Trophoblast cell (in vitro differentiated cells and primary cell): Measurements from ENCODE around the gene GBE1.

Experiments
- DNase-seq, 2 donors: peaks; one replicate each; pipeline ENCODE4 v3.0.0-alpha.2; 2016
- H2AFZ ChIP-seq: 2 replicates; pipeline ENCODE4 v1.6.1; 2013; ENCODE audit warnings: low read length, moderate library complexity, mild to moderate bottlenecking; ENCODE audit not compliant: insufficient read depth, poor library complexity
- H2AK5ac ChIP-seq: 2 replicates; pipeline ENCODE4 v1.6.1; 2013; ENCODE audit warnings: mild to moderate bottlenecking, low read length
- H2BK120ac ChIP-seq: 2 replicates; pipeline ENCODE4 v1.6.1; 2013; ENCODE audit warnings: low read length, mild to moderate bottlenecking, moderate library complexity; ENCODE audit not compliant: insufficient read depth, poor library complexity
- H2BK12ac ChIP-seq: 2 replicates; pipeline ENCODE4 v1.6.1; 2013; ENCODE audit warnings: mild to moderate bottlenecking, low read length, moderate library complexity
- H2BK5ac ChIP-seq: 2 replicates; pipeline ENCODE4 v1.6.1; 2013; ENCODE audit warnings: low read length, low read depth, moderate library complexity, mild to moderate bottlenecking; ENCODE audit not compliant: poor library complexity
- H3K14ac ChIP-seq: 2 replicates; pipeline ENCODE4 v1.6.1; 2013; ENCODE audit warnings: mild to moderate bottlenecking, low read length
- H3K18ac ChIP-seq: 2 replicates; pipeline ENCODE4 v1.6.1; 2013; ENCODE audit warnings: mild to moderate bottlenecking, low read length
- H3K23ac ChIP-seq: 2 replicates; pipeline ENCODE4 v1.6.1; 2013; ENCODE audit warnings: low read length
- H3K27ac ChIP-seq: 2 replicates; pipeline ENCODE4 v1.5.1; 2013; ENCODE audit warnings: low read depth, mild to moderate bottlenecking, inconsistent platforms, low read length, moderate library complexity
- H3K27me3 ChIP-seq: 2 replicates; pipeline ENCODE4 v1.6.1; 2013; ENCODE audit warnings: inconsistent platforms, mild to moderate bottlenecking, low read length, moderate library complexity; ENCODE audit not compliant: insufficient read depth
- H3K36me3 ChIP-seq, 2 experiments: 1 replicate in 1 of 2; 2 replicates in 1 of 2; pipeline ENCODE4 v1.6.1; 2013; ENCODE audit warnings: low read length in 2 of 2, mild to moderate bottlenecking in 2 of 2, moderate library complexity in 1 of 2; ENCODE audit not compliant: insufficient read depth in 2 of 2, control insufficient read depth in 1 of 2
- H3K4ac ChIP-seq: 2 replicates; pipeline ENCODE4 v1.6.1; 2013; ENCODE audit warnings: low read depth, mild to moderate bottlenecking, low read length, moderate library complexity
- H3K4me1 ChIP-seq, 2 experiments: 1 replicate in 1 of 2; 2 replicates in 1 of 2; pipeline ENCODE4 v1.6.1; 2013; ENCODE audit warnings: low read length in 2 of 2, mild to moderate bottlenecking in 2 of 2, moderate library complexity in 1 of 2; ENCODE audit not compliant: insufficient read depth in 2 of 2, control insufficient read depth in 1 of 2
- H3K4me2 ChIP-seq: 2 replicates; pipeline ENCODE4 v1.6.1; 2013; ENCODE audit warnings: inconsistent platforms, mild to moderate bottlenecking, low read length, moderate library complexity
- H3K4me3 ChIP-seq: 2 replicates; pipeline ENCODE4 v1.5.1; 2013; ENCODE audit warnings: mild to moderate bottlenecking, low read depth, low read length, inconsistent platforms
- H3K79me1 ChIP-seq: one replicate; pipeline ENCODE4 v1.6.1; 2013; ENCODE audit warnings: low read length
- H3K79me2 ChIP-seq: 2 replicates; pipeline ENCODE4 v1.6.1; 2013; ENCODE audit warnings: low read length, mild to moderate bottlenecking; ENCODE audit not compliant: control insufficient read depth, insufficient read depth, poor library complexity
- H3K9ac ChIP-seq: 2 replicates; pipeline ENCODE4 v1.6.1; 2013; ENCODE audit warnings: mild to moderate bottlenecking, low read length
- H3K9me3 ChIP-seq: 2 replicates; pipeline ENCODE4 v1.6.1; 2013; ENCODE audit warnings: low read depth, mild to moderate bottlenecking, control low read depth, inconsistent platforms, low read length; ENCODE audit not compliant: insufficient read depth
- H4K12ac ChIP-seq: 2 replicates; pipeline ENCODE4 v1.6.1; 2013; ENCODE audit warnings: low read depth, mild to moderate bottlenecking, low read length, moderate library complexity
- H4K8ac ChIP-seq: 2 replicates; pipeline ENCODE4 v1.6.1; 2013; ENCODE audit warnings: low read depth, mild to moderate bottlenecking, low read length, moderate library complexity
- H4K91ac ChIP-seq: one replicate; pipeline ENCODE4 v1.6.1; 2013; ENCODE audit warnings: low read depth, mild to moderate bottlenecking, low read length, moderate library complexity
- WGBS: extraction: QIAGEN DNeasy Blood & Tissue Kit; methylation state at CpG from one replicate; pipeline ENCODE4 v1.1.7; 2013; ENCODE audit warnings: missing lambda C conversion rate; ENCODE audit not compliant: insufficient read length, insufficient coverage; ENCODE audit errors: extremely low coverage; 5-methylcytosine and 5-hydroxymethylcytosine counted together

The GBE1 gene

GRCh38 chr3:81732642-81733041, 28.8 kb downstream of the GBE1 start:
- Histone ChIP-seq H2AK5ac (no peak overlapping the region), H3K9ac (no peak overlapping the region), H3K27me3 (no peaks in the 10 kb centered on the region), H3K4me3 (no peak overlapping the region), H4K8ac (no peak overlapping the region), H3K9me3 (no peaks in the 10 kb centered on the region), H2AFZ (no peak overlapping the region), H2BK120ac (no peak overlapping the region), H2BK5ac (no peak overlapping the region), H3K36me3 (no peaks in the 10 kb centered on the region), H3K79me2 (no peaks in the 10 kb centered on the region), H3K4me1 (no peaks in the 10 kb centered on the region), H3K27ac (no peak overlapping the region), H3K18ac (no peak overlapping the region), H4K91ac (no peak overlapping the region), H4K12ac (no peak overlapping the region), H3K23ac (no peak overlapping the region), H2BK12ac (no peak overlapping the region), H3K14ac (no peak overlapping the region), H3K79me1 (no peaks in the 10 kb centered on the region), H3K4me2 (no peak overlapping the region), H3K4ac (no peak overlapping the region)
- no peak for DNase-seq
- whole genome bisulfite sequencing = no CpG with 5 or more reads among the region's 4 CpGs

DNA sequence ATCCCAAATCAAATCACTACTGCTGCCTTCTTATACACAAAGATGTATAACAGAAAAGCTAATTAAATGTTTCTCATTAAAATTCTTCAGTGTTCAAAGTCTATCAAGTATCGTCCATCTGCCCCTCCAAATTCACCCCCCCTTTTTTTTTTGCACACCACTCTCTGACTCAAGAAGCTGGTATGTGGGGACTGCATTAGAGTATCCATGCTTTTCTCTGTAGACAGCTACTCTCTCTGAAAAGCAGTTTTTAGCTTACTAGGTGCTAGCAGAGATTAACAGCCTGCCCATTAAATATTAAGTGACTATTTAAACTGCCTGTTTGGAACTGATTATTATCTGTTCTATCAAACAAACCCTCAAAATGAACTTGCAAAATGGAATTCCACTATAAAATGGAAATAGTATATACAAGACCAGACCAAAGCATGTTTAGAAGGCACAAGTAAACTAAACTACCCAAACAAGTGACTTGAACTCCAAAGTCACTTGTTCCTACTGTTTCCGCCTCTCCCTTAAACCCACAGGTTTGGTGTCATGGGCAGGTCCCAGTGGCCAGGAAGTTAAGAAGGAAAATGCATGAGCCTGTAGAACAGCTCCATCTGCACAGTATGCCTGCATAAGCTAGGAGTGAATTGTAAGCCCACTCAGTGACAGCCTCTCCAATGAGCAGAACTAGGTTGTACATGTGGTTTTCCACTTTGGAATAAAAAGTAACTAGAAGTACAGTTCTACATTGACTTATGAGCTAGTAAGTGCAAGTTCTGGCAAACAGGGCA, 32.5 kb downstream of the GBE1 start:
- Histone ChIP-seq H3K14ac (no peak overlapping the region), H3K27me3 (no peaks in the 10 kb centered on the region), H2BK120ac (no peak overlapping the region), H2BK5ac (no peak overlapping the region), H4K8ac (no peak overlapping the region), H2AK5ac (no peak overlapping the region), H3K18ac (no peak overlapping the region), H3K4me1 (no peaks in the 10 kb centered on the region), H3K9ac (no peak overlapping the region), H3K79me1 (no peaks in the 10 kb centered on the region), H3K36me3 (no peaks in the 10 kb centered on the region), H3K4me3 (no peak overlapping the region), H2BK12ac (no peak overlapping the region), H3K79me2 (no peaks in the 10 kb centered on the region), H3K4me2 (no peak overlapping the region), H3K4ac (no peak overlapping the region), H3K27ac (no peak overlapping the region), H3K9me3 (no peaks in the 10 kb centered on the region), H3K23ac (no peak overlapping the region), H4K12ac (no peak overlapping the region), H2AFZ (no peak overlapping the region), H4K91ac (no peak overlapping the region)
- WGBS = no CpG with 5 or more reads among the region's 2 CpGs
- no peak for DNase-seq

DNA sequence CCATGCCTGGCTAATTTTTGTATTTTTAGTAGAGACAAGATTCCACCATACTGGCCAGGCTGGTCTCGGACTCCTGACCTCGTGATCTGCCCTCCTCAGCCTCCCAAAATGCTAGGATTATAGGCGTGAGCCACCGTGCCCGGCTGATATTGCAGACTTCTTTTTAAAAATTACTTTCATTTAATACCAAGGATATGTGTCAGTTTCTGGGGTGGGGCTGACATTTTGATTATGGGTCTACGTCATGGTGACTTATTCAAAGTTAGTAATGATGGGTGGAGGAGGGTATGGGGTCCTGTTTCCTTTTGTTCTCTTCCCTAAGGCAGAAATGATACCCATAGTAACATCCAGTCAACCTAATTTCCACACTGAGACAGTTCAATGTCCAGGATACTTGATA, 34.7 kb downstream of the GBE1 start:
- no peak overlapping the region for H4K12ac ChIP-seq
- H3K79me2 ChIP-seq = no peaks in the 10 kb centered on the region
- no peaks in the 10 kb centered on the region for H3K36me3 ChIP-seq
- H3K9ac ChIP-seq = no peak overlapping the region
- H2BK5ac ChIP-seq = no peak overlapping the region
- no peaks in the 10 kb centered on the region for H3K79me1 ChIP-seq
- H3K4ac ChIP-seq = no peak overlapping the region
- H3K23ac ChIP-seq = no peak overlapping the region
- no peak overlapping the region for H3K4me3 ChIP-seq
- no peak overlapping the region for H4K91ac ChIP-seq
- H3K18ac ChIP-seq = no peak overlapping the region
- H2AK5ac ChIP-seq = no peak overlapping the region
- DNase-seq = no peak
- no CpG with 5 or more reads among the region's 6 CpGs for WGBS
- H2AFZ ChIP-seq = no peak overlapping the region
- no peaks in the 10 kb centered on the region for H3K27me3 ChIP-seq
- no peak overlapping the region for H2BK12ac ChIP-seq
- no peaks in the 10 kb centered on the region for H3K4me1 ChIP-seq
- H2BK120ac ChIP-seq = no peak overlapping the region
- H3K9me3 ChIP-seq = no peaks in the 10 kb centered on the region
- H3K14ac ChIP-seq = no peak overlapping the region
- no peak overlapping the region for H3K27ac ChIP-seq
- H3K4me2 ChIP-seq = no peak overlapping the region
- H4K8ac ChIP-seq = no peak overlapping the region

- no peak overlapping the region for H2BK12ac ChIP-seq
- H3K4me3 ChIP-seq = no peak overlapping the region
- no peak overlapping the region for H3K4ac ChIP-seq
- no peaks in the 10 kb centered on the region for H3K79me1 ChIP-seq
- no peaks in the 10 kb centered on the region for H3K27me3 ChIP-seq
- H2AFZ ChIP-seq = no peak overlapping the region
- no peak overlapping the region for H3K4me2 ChIP-seq
- no peak overlapping the region for H4K12ac ChIP-seq
- no CpG with 5 or more reads among the region's 2 CpGs for WGBS
- no peak overlapping the region for H2BK120ac ChIP-seq
- H3K4me1 ChIP-seq = no peaks in the 10 kb centered on the region
- no peak overlapping the region for H2AK5ac ChIP-seq
- no peak overlapping the region for H4K8ac ChIP-seq
- no peak overlapping the region for H3K18ac ChIP-seq
- H2BK5ac ChIP-seq = no peak overlapping the region
- H3K36me3 ChIP-seq = no peaks in the 10 kb centered on the region
- no peak overlapping the region for H3K23ac ChIP-seq
- H3K27ac ChIP-seq = no peak overlapping the region
- H3K9ac ChIP-seq = no peak overlapping the region
- H3K9me3 ChIP-seq = no peaks in the 10 kb centered on the region
- DNase-seq = no peak
- H3K14ac ChIP-seq = no peak overlapping the region
- no peaks in the 10 kb centered on the region for H3K79me2 ChIP-seq
- H4K91ac ChIP-seq = no peak overlapping the region
These were observed 35.3 kb downstream of the GBE1 start for GRCh38 chr3:81726132-81726531.
